Measurements from ENCODE around the gene RBM15.

The RBM15 gene

DNA sequence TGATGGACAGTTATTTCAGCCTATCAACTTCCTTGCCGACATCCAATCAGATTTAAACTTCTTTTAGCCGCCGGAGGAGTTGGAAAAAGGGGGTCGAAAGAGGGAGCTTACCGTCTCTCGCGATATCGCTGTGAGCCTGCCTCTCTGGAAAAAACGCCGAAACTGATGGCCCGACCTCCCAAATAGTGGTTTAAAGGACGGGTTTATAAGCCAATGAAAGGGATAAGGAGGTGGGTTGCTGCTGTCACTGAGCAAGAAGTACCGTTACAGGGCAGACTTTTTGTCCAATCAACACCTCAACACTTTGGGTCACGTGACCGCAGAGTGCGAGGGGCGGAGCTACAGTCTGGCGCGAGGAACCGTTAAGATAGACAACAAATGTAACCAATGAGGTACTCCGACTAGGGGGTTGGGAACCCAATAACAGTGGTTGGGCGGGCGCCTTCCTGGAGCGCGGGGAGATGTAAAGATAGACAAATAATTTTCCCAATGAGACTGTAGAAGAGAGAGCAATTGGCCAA is at the start of gene RBM15 (continued):
- TF ChIP-seq ZNF677 (tag by site-specific recombination; IDR thresholded peaks at IDR 0.05) (no peak), SP3 (tag by site-specific recombination; IDR thresholded peaks at IDR 0.05) (peak; percentile 92), TCF7L2 (IDR thresholded peaks at IDR 0.05; ENCODE audit: borderline replicate concordance, low read depth, low read length) (no peak), ZNF221 (tag by site-specific recombination; IDR thresholded peaks at IDR 0.05; ENCODE audit: borderline replicate concordance) (no peak), EGR2 (tag by site-specific recombination; IDR thresholded peaks at IDR 0.05; ENCODE audit: low read depth) (no peak), GLIS1 (tag by site-specific recombination; IDR thresholded peaks at IDR 0.05) (no peak), ZIC2 (tag by site-specific recombination; IDR thresholded peaks at IDR 0.05) (no peak; the same call in 1 of the 2 replicates), ZNF555 (tag by site-specific recombination; conservative IDR thresholded peaks at IDR 0.05) (no peak), ZNF561 (tag by site-specific recombination; IDR thresholded peaks at IDR 0.05; ENCODE audit: borderline replicate concordance) (peak; percentile 27), MEIS1 (CRISPR knock-in tag; IDR thresholded peaks at IDR 0.05; ENCODE audit: borderline replicate concordance) (no peak), ZSCAN30 (tag by site-specific recombination; IDR thresholded peaks at IDR 0.05) (no peak)
- TF ChIP-seq, protein P1, sequence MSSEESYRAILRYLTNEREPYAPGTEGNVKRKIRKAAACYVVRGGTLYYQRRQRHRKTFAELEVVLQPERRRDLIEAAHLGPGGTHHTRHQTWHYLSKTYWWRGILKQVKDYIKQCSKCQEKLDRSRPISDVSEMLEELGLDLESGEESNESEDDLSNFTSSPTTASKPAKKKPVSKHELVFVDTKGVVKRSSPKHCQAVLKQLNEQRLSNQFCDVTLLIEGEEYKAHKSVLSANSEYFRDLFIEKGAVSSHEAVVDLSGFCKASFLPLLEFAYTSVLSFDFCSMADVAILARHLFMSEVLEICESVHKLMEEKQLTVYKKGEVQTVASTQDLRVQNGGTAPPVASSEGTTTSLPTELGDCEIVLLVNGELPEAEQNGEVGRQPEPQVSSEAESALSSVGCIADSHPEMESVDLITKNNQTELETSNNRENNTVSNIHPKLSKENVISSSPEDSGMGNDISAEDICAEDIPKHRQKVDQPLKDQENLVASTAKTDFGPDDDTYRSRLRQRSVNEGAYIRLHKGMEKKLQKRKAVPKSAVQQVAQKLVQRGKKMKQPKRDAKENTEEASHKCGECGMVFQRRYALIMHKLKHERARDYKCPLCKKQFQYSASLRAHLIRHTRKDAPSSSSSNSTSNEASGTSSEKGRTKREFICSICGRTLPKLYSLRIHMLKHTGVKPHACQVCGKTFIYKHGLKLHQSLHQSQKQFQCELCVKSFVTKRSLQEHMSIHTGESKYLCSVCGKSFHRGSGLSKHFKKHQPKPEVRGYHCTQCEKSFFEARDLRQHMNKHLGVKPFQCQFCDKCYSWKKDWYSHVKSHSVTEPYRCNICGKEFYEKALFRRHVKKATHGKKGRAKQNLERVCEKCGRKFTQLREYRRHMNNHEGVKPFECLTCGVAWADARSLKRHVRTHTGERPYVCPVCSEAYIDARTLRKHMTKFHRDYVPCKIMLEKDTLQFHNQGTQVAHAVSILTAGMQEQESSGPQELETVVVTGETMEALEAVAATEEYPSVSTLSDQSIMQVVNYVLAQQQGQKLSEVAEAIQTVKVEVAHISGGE (tag by site-specific recombination; conservative IDR thresholded peaks at IDR 0.05; ENCODE audit: low read depth): no peak
- TF ChIP-seq, protein P2, sequence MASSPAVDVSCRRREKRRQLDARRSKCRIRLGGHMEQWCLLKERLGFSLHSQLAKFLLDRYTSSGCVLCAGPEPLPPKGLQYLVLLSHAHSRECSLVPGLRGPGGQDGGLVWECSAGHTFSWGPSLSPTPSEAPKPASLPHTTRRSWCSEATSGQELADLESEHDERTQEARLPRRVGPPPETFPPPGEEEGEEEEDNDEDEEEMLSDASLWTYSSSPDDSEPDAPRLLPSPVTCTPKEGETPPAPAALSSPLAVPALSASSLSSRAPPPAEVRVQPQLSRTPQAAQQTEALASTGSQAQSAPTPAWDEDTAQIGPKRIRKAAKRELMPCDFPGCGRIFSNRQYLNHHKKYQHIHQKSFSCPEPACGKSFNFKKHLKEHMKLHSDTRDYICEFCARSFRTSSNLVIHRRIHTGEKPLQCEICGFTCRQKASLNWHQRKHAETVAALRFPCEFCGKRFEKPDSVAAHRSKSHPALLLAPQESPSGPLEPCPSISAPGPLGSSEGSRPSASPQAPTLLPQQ (tag by site-specific recombination; IDR thresholded peaks at IDR 0.05): 0 out of 2 replicates have a peak, but pooled peaks have one; percentile 0
- TF ChIP-seq, protein P3, sequence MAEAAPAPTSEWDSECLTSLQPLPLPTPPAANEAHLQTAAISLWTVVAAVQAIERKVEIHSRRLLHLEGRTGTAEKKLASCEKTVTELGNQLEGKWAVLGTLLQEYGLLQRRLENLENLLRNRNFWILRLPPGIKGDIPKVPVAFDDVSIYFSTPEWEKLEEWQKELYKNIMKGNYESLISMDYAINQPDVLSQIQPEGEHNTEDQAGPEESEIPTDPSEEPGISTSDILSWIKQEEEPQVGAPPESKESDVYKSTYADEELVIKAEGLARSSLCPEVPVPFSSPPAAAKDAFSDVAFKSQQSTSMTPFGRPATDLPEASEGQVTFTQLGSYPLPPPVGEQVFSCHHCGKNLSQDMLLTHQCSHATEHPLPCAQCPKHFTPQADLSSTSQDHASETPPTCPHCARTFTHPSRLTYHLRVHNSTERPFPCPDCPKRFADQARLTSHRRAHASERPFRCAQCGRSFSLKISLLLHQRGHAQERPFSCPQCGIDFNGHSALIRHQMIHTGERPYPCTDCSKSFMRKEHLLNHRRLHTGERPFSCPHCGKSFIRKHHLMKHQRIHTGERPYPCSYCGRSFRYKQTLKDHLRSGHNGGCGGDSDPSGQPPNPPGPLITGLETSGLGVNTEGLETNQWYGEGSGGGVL (tag by site-specific recombination; IDR thresholded peaks at IDR 0.05): no peak
- TF ChIP-seq, protein P4, sequence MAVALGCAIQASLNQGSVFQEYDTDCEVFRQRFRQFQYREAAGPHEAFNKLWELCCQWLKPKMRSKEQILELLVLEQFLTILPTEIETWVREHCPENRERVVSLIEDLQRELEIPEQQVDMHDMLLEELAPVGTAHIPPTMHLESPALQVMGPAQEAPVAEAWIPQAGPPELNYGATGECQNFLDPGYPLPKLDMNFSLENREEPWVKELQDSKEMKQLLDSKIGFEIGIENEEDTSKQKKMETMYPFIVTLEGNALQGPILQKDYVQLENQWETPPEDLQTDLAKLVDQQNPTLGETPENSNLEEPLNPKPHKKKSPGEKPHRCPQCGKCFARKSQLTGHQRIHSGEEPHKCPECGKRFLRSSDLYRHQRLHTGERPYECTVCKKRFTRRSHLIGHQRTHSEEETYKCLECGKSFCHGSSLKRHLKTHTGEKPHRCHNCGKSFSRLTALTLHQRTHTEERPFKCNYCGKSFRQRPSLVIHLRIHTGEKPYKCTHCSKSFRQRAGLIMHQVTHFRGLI (tag by site-specific recombination; IDR thresholded peaks at IDR 0.05): peak; percentile 92; the same call in 1 of the 2 replicates
- TF ChIP-seq, protein P5, sequence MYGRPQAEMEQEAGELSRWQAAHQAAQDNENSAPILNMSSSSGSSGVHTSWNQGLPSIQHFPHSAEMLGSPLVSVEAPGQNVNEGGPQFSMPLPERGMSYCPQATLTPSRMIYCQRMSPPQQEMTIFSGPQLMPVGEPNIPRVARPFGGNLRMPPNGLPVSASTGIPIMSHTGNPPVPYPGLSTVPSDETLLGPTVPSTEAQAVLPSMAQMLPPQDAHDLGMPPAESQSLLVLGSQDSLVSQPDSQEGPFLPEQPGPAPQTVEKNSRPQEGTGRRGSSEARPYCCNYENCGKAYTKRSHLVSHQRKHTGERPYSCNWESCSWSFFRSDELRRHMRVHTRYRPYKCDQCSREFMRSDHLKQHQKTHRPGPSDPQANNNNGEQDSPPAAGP (tag by site-specific recombination; IDR thresholded peaks at IDR 0.05): no peak
- TF ChIP-seq, protein P6, sequence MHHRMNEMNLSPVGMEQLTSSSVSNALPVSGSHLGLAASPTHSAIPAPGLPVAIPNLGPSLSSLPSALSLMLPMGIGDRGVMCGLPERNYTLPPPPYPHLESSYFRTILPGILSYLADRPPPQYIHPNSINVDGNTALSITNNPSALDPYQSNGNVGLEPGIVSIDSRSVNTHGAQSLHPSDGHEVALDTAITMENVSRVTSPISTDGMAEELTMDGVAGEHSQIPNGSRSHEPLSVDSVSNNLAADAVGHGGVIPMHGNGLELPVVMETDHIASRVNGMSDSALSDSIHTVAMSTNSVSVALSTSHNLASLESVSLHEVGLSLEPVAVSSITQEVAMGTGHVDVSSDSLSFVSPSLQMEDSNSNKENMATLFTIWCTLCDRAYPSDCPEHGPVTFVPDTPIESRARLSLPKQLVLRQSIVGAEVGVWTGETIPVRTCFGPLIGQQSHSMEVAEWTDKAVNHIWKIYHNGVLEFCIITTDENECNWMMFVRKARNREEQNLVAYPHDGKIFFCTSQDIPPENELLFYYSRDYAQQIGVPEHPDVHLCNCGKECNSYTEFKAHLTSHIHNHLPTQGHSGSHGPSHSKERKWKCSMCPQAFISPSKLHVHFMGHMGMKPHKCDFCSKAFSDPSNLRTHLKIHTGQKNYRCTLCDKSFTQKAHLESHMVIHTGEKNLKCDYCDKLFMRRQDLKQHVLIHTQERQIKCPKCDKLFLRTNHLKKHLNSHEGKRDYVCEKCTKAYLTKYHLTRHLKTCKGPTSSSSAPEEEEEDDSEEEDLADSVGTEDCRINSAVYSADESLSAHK (tag by site-specific recombination; IDR thresholded peaks at IDR 0.05): no peak
- TF ChIP-seq, protein P7, sequence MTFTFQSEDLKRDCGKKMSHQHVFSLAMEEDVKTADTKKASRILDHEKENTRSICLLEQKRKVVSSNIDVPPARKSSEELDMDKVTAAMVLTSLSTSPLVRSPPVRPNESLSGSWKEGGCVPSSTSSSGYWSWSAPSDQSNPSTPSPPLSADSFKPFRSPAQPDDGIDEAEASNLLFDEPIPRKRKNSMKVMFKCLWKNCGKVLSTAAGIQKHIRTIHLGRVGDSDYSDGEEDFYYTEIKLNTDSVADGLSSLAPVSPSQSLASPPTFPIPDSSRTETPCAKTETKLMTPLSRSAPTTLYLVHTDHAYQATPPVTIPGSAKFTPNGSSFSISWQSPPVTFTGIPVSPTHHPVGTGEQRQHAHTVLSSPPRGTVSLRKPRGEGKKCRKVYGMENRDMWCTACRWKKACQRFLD (tag by site-specific recombination; IDR thresholded peaks at IDR 0.05): no peak
- TF ChIP-seq, protein P8, sequence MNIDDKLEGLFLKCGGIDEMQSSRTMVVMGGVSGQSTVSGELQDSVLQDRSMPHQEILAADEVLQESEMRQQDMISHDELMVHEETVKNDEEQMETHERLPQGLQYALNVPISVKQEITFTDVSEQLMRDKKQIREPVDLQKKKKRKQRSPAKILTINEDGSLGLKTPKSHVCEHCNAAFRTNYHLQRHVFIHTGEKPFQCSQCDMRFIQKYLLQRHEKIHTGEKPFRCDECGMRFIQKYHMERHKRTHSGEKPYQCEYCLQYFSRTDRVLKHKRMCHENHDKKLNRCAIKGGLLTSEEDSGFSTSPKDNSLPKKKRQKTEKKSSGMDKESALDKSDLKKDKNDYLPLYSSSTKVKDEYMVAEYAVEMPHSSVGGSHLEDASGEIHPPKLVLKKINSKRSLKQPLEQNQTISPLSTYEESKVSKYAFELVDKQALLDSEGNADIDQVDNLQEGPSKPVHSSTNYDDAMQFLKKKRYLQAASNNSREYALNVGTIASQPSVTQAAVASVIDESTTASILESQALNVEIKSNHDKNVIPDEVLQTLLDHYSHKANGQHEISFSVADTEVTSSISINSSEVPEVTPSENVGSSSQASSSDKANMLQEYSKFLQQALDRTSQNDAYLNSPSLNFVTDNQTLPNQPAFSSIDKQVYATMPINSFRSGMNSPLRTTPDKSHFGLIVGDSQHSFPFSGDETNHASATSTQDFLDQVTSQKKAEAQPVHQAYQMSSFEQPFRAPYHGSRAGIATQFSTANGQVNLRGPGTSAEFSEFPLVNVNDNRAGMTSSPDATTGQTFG (tag by site-specific recombination; IDR thresholded peaks at IDR 0.05; ENCODE audit: borderline replicate concordance): no peak
- TF ChIP-seq, protein P9, sequence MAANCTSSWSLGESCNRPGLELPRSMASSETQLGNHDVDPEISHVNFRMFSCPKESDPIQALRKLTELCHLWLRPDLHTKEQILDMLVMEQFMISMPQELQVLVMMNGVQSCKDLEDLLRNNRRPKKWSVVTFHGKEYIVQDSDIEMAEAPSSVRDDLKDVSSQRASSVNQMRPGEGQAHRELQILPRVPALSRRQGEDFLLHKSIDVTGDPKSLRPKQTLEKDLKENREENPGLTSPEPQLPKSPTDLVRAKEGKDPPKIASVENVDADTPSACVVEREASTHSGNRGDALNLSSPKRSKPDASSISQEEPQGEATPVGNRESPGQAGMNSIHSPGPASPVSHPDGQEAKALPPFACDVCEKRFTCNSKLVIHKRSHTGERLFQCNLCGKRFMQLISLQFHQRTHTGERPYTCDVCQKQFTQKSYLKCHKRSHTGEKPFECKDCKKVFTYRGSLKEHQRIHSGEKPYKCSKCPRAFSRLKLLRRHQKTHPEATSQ (tag by site-specific recombination; IDR thresholded peaks at IDR 0.05): no peak

All from HEK293 (cell line).